Breast epithelium (tissue), 3 donors: Measurements from ENCODE around the gene RAP2A.

Source experiments
- POLR2A ChIP-seq: fragments of 450-650 bp; IDR thresholded peaks from one replicate; pipeline ENCODE4 v1.6.1; 2016; ENCODE audit warnings: antibody characterized with exemption, mild to moderate bottlenecking, moderate library complexity
- POLR2AphosphoS5 ChIP-seq, 3 donors: sonication (generic); formaldehyde crosslinking; IDR thresholded peaks; one replicate each; pipeline ENCODE4 v1.6.1; 2017; ENCODE audit warnings: antibody characterized with exemption in 3 of 3
- TF ChIP-seq, protein P1 (sequence below), 3 donors: fragments of 450-650 bp; IDR thresholded peaks; one replicate each; pipeline ENCODE4 v1.5.1; 2016 to 2017; ENCODE audit warnings: antibody characterized with exemption in 3 of 3, mild to moderate bottlenecking in 3 of 3, moderate library complexity in 3 of 3

DNA sequence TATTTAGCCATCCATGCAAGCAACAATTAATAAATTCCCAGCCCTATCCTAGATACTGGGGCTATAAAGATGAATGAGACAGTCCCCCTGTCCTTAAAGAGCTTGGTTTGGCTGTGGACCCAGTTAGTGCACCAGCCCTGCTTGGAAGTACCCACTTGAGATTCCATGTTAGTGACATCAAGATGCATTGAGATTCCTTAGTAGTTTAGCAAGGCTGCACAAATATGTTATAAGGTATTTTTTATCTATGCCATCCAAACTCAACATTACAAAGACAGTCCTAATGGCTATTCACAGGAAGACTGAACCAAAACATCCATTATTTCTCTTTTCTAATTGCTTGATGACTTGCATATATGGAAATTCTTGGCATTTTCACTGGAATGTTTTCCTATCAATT lies 48.8 kb upstream of the RAP2A start:
- no peak for TF ChIP-seq POLR2A
- TF ChIP-seq, protein P1, sequence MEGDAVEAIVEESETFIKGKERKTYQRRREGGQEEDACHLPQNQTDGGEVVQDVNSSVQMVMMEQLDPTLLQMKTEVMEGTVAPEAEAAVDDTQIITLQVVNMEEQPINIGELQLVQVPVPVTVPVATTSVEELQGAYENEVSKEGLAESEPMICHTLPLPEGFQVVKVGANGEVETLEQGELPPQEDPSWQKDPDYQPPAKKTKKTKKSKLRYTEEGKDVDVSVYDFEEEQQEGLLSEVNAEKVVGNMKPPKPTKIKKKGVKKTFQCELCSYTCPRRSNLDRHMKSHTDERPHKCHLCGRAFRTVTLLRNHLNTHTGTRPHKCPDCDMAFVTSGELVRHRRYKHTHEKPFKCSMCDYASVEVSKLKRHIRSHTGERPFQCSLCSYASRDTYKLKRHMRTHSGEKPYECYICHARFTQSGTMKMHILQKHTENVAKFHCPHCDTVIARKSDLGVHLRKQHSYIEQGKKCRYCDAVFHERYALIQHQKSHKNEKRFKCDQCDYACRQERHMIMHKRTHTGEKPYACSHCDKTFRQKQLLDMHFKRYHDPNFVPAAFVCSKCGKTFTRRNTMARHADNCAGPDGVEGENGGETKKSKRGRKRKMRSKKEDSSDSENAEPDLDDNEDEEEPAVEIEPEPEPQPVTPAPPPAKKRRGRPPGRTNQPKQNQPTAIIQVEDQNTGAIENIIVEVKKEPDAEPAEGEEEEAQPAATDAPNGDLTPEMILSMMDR (IDR thresholded peaks at IDR 0.05), result no peak
- TF ChIP-seq POLR2AphosphoS5 (IDR thresholded peaks at IDR 0.05), result no peak
